A673 (cell line): Measurements from ENCODE around the gene PREX1.

ENCODE experiments used
- EZH2 ChIP-seq: fragments of 200-600 bp; sonication (generic); IDR thresholded peaks from 2 replicates; pipeline ENCODE4 v1.6.1; 2017; ENCODE audit warnings: borderline replicate concordance, low read depth, mild to moderate bottlenecking, mixed read lengths, antibody characterized with exemption, low read length; ENCODE audit not compliant: poor library complexity, severe bottlenecking
- TF ChIP-seq, protein P1 (sequence below): fragments of 300-800, 200-600 bp; sonication (generic); conservative IDR thresholded peaks from 2 replicates; pipeline ENCODE4 v1.5.1; 2017; ENCODE audit warnings: low read depth, mild to moderate bottlenecking, antibody characterized with exemption, low read length, moderate library complexity, mixed read lengths

DNA sequence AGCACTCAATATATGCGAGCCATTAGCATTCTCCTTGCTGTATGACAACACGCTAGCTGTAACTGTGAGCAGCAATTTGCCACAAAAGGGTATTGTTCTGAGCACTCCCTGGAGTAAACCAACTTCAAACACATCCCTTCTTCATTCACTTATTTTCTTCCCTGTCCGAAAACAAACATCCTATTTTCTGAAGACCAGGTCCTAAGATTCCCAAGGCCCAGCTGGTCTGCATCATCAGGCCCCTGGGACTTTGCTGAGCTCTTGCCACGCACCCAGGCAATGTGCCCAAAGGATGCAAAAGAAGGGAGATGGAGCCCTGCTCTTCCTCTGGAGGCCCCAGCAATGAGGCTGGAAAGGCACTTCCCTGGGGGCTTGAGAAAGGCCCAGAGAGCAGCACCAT lies 118.1 kb downstream of the PREX1 start:
- TF ChIP-seq EZH2: no peak
- TF ChIP-seq, protein P1, sequence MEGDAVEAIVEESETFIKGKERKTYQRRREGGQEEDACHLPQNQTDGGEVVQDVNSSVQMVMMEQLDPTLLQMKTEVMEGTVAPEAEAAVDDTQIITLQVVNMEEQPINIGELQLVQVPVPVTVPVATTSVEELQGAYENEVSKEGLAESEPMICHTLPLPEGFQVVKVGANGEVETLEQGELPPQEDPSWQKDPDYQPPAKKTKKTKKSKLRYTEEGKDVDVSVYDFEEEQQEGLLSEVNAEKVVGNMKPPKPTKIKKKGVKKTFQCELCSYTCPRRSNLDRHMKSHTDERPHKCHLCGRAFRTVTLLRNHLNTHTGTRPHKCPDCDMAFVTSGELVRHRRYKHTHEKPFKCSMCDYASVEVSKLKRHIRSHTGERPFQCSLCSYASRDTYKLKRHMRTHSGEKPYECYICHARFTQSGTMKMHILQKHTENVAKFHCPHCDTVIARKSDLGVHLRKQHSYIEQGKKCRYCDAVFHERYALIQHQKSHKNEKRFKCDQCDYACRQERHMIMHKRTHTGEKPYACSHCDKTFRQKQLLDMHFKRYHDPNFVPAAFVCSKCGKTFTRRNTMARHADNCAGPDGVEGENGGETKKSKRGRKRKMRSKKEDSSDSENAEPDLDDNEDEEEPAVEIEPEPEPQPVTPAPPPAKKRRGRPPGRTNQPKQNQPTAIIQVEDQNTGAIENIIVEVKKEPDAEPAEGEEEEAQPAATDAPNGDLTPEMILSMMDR: no peak
